IMR-90 (cell line): ENCODE results near the gene CRIM1. TPM values are rescaled to one million over a fixed set of nuclear protein-coding genes. Genes with fewer than 3 reads are reported as not detected.
A peak's percentile ranks its signal among the peaks of the same experiment; 100 is the strongest.

Experiments used
- ATAC-seq: fragments of 200-7000 bp; cut with Tn5 transposase; 2 replicates; pipeline ENCODE4 v1.9.1; 2020; ENCODE audit warnings: low read depth, mild to moderate bottlenecking, moderate library complexity
- BruUV-seq: library from RNA; stranded (reverse); fragments of 400-500 nt; replicated peaks from 2 replicates; lab custom pipeline; 2021; lab: Mats Ljungman, UMichigan
- CTCF ChIA-PET: fragments of 300-600 bp; formaldehyde crosslinking; extraction: SDS; loops from one replicate; lab custom pipeline; 2021; ENCODE audit warnings: antibody characterized with exemption; lab: Yijun Ruan, JAX
- POLR2A ChIA-PET: fragments of 300-600 bp; sonication (Branson Sonifier 250); formaldehyde crosslinking; loops from one replicate; lab custom pipeline; 2022; ENCODE audit warnings: antibody characterized with exemption; ENCODE audit not compliant: unreplicated experiment; lab: Charles Lee
- DNase-seq: peaks from one replicate; pipeline ENCODE4 v3.0.0; 2013
- H2AFZ ChIP-seq: replicated peaks from 2 replicates; pipeline ENCODE3; 2013; ENCODE audit warnings: low read length, mild to moderate bottlenecking; ENCODE audit not compliant: poor library complexity
- H2AK5ac ChIP-seq: 2 replicates; pipeline ENCODE4 v1.6.1; 2013; ENCODE audit warnings: low read depth, low read length, inconsistent platforms
- H2AK9ac ChIP-seq: replicated peaks from 2 replicates; pipeline ENCODE3; 2013; ENCODE audit warnings: mild to moderate bottlenecking, low read depth, low read length, moderate library complexity; ENCODE audit not compliant: poor library complexity
- H2BK120ac ChIP-seq: 2 replicates; pipeline ENCODE4 v1.6.1; 2013; ENCODE audit warnings: low read depth, low read length, inconsistent platforms
- H2BK15ac ChIP-seq: 3 replicates; pipeline ENCODE4 v1.6.1; 2013; ENCODE audit warnings: low read depth, low read length, inconsistent platforms
- H2BK20ac ChIP-seq: 2 replicates; pipeline ENCODE4 v1.6.1; 2013; ENCODE audit warnings: low read depth, mild to moderate bottlenecking, inconsistent platforms, low read length, moderate library complexity
- H2BK5ac ChIP-seq: 2 replicates; pipeline ENCODE4 v1.6.1; 2013; ENCODE audit warnings: mild to moderate bottlenecking, low read depth, low read length, inconsistent platforms; ENCODE audit not compliant: poor library complexity, severe bottlenecking
- H3K14ac ChIP-seq: replicated peaks from 2 replicates; pipeline ENCODE4 v1.6.1; 2013; ENCODE audit warnings: low read depth, low read length, inconsistent platforms
- H3K18ac ChIP-seq: 2 replicates; pipeline ENCODE4 v1.6.1; 2013; ENCODE audit warnings: low read depth, low read length, control low read depth
- H3K23ac ChIP-seq: 2 replicates; pipeline ENCODE4 v1.6.1; 2013; ENCODE audit warnings: low read depth, low read length, inconsistent platforms
- H3K27ac ChIP-seq: 2 replicates; pipeline ENCODE4 v1.5.1; 2013; ENCODE audit warnings: mild to moderate bottlenecking, control low read depth, low read length; ENCODE audit not compliant: insufficient read depth
- H3K27me3 ChIP-seq: 2 replicates; pipeline ENCODE4 v1.6.1; 2013; ENCODE audit warnings: low read length; ENCODE audit not compliant: control insufficient read depth, insufficient read depth
- H3K36me3 ChIP-seq: 2 replicates; pipeline ENCODE4 v1.6.1; 2013; ENCODE audit warnings: low read length, mixed read lengths; ENCODE audit not compliant: control insufficient read depth, insufficient read depth
- H3K4ac ChIP-seq: 2 replicates; pipeline ENCODE4 v1.6.1; 2013; ENCODE audit warnings: low read depth, low read length, inconsistent platforms
- H3K4me1 ChIP-seq: 2 replicates; pipeline ENCODE4 v1.6.1; 2013; ENCODE audit warnings: low read length, mixed read lengths; ENCODE audit not compliant: control insufficient read depth, insufficient read depth
- H3K4me2 ChIP-seq: 2 replicates; pipeline ENCODE4 v1.6.1; 2013; ENCODE audit warnings: low read depth, mild to moderate bottlenecking, control low read depth, low read length, moderate library complexity
- H3K4me3 ChIP-seq: 2 replicates; pipeline ENCODE4 v1.5.1; 2013; ENCODE audit warnings: low read depth, mild to moderate bottlenecking, control low read depth, low read length, moderate library complexity; ENCODE audit not compliant: insufficient read depth
- H3K56ac ChIP-seq: 2 replicates; pipeline ENCODE4 v1.6.1; 2013; ENCODE audit warnings: low read length, inconsistent platforms; ENCODE audit not compliant: insufficient read depth; ENCODE audit errors: extremely low read depth
- H3K79me1 ChIP-seq, 2 experiments: 2 replicates each; pipeline ENCODE4 v1.6.1; 2013; ENCODE audit warnings: low read length in 2 of 2, inconsistent platforms in 1 of 2, low read depth in 1 of 2
- H3K9ac ChIP-seq: 2 replicates; pipeline ENCODE4 v1.6.1; 2013; ENCODE audit warnings: low read depth, low read length, control low read depth
- H3K9me1 ChIP-seq: 2 replicates; pipeline ENCODE4 v1.6.1; 2013; ENCODE audit warnings: low read length, inconsistent platforms; ENCODE audit not compliant: insufficient read depth
- H3K9me3 ChIP-seq: 2 replicates; pipeline ENCODE4 v1.6.1; 2013; ENCODE audit warnings: low read length; ENCODE audit not compliant: control insufficient read depth, insufficient read depth
- H4K20me1 ChIP-seq: 2 replicates; pipeline ENCODE4 v1.6.1; 2013; ENCODE audit warnings: low read length, inconsistent platforms; ENCODE audit not compliant: insufficient read depth
- H4K5ac ChIP-seq: 2 replicates; pipeline ENCODE4 v1.6.1; 2013; ENCODE audit warnings: mild to moderate bottlenecking, low read depth, low read length, control low read depth
- H4K8ac ChIP-seq, 2 experiments: 2 replicates each; pipeline ENCODE4 v1.6.1; 2013; ENCODE audit warnings: low read depth in 2 of 2, low read length in 2 of 2, control low read depth in 1 of 2, inconsistent platforms in 1 of 2
- H4K91ac ChIP-seq: 2 replicates; pipeline ENCODE4 v1.6.1; 2013; ENCODE audit warnings: low read depth, low read length, inconsistent platforms; ENCODE audit not compliant: insufficient read depth
- CTCF ChIP-seq: conservative IDR thresholded peaks from 2 replicates; pipeline ENCODE4 v1.5.1; 2012; ENCODE audit warnings: mild to moderate bottlenecking, low read depth, low read length, improper control_type of control experiment
- FOS ChIP-seq: fragments of 150-350 bp; IDR thresholded peaks from 2 replicates; pipeline ENCODE4 v1.6.1; 2016; ENCODE audit warnings: low read depth, low read length
- MAFK ChIP-seq: IDR thresholded peaks from 2 replicates; pipeline ENCODE4 v1.6.1; 2012; ENCODE audit warnings: low read depth, low read length, improper control_type of control experiment
- MAZ ChIP-seq: IDR thresholded peaks from 2 replicates; pipeline ENCODE4 v1.6.1; 2012; ENCODE audit warnings: low read depth, mild to moderate bottlenecking, low read length, improper control_type of control experiment, moderate library complexity, borderline replicate concordance
- NFE2L2 ChIP-seq: fragments of 150-350 bp; IDR thresholded peaks from 2 replicates; pipeline ENCODE4 v1.6.1; 2016; ENCODE audit warnings: low read depth, mild to moderate bottlenecking, low read length
- POLR2A ChIP-seq: IDR thresholded peaks from 2 replicates; pipeline ENCODE4 v1.6.1; 2012; ENCODE audit warnings: mild to moderate bottlenecking, low read depth, low read length
- dilution Hi-C: fragments of 300-500 bp; cut with HindIII; formaldehyde crosslinking; loops from one replicate; pipeline ENCODE4 v1.14.3; 2018; ENCODE audit warnings: low sequenced_read_pairs; ENCODE audit not compliant: unreplicated experiment
- in situ Hi-C: fragments of 300-500 bp; cut with MboI; formaldehyde crosslinking; loops from 3 replicates; pipeline ENCODE4 v1.14.3; 2019; ENCODE audit warnings: low sequenced_read_pairs, inconsistent platforms, mixed read lengths
- intact Hi-C: fragments of 100-400 bp; cut with micrococcal nuclease; formaldehyde crosslinking; loops from 2 replicates; pipeline ENCODE4 v1.10.0; 2022
- polyA plus RNA-seq, 3 experiments: library from polyadenylated mRNA; depleted of rRNA; stranded (reverse); fragments of >200 nt; gene quantifications; 2 replicates each; pipeline ENCODE4 v1.2.3, GENCODE V29; 2012; ENCODE audit warnings: low replicate concordance in 1 of 3
- total RNA-seq: library from RNA; depleted of rRNA; stranded (reverse); fragments of >200 nt; gene quantifications from 2 replicates; pipeline ENCODE4 v1.2.3, GENCODE V29; 2012

CRIM1 gene
- total and polyA plus RNA-seq, 2 of the 4 experiments (the other 2 are of a cell fraction): 285 to 490 TPM

GRCh38 chr2:36476411-36476810, 120.8 kb downstream of the CRIM1 start:
- Histone ChIP-seq H4K91ac (no peak overlapping the region), H3K56ac (no peak overlapping the region), H4K20me1 (no peaks in the 10 kb centered on the region), H3K9ac (no peak overlapping the region), H3K23ac (no peak overlapping the region), H2BK20ac (no peak overlapping the region), H3K18ac (no peak overlapping the region), H3K9me3 (peaks cover 23% of the 10 kb centered on the region), H2AFZ (no peak overlapping the region), H3K4me2 (no peak overlapping the region), H3K14ac (no peak overlapping the region), H3K4ac (peak overlapping the region; percentile 97; the same call in 1 of the 2 replicates), H3K4me3 (no peak overlapping the region), H2BK5ac (peak overlapping the region; percentile 99), H2AK9ac (no peak overlapping the region), H4K8ac (0 out of 4 replicates have a peak overlapping the region, but pooled peaks of 1 of the 2 experiments have one; percentile 66), H3K4me1 (peaks cover 21% of the 10 kb centered on the region), H3K9me1 (peaks cover 13% of the 10 kb centered on the region), H3K79me1 (peaks cover 41 to 47% of the 10 kb centered on the region in 2 experiments), H2BK120ac (no peak overlapping the region), H2AK5ac (no peak overlapping the region), H4K5ac (no peak overlapping the region), H3K27ac (no peak overlapping the region), H3K27me3 (no peaks in the 10 kb centered on the region), H2BK15ac (no peak overlapping the region; the same call in 2 of the 3 replicates), H3K36me3 (peaks cover 42% of the 10 kb centered on the region)
- intact Hi-C loops (no loop called here), in situ Hi-C loops (no loop called here), dilution Hi-C loops (no loop called here)
- ChIA-PET POLR2A (no interaction called here), CTCF (no interaction called here)
- TF ChIP-seq FOS: no peak
- no peak for TF ChIP-seq CTCF
- TF ChIP-seq NFE2L2: no peak
- no peak for TF ChIP-seq POLR2A
- TF ChIP-seq MAZ: no peak
- no peak for TF ChIP-seq MAFK
- no TSS peak for BruUV-seq
- DNase-seq (no peak), ATAC-seq (no peak)
